ENCODE data around the gene RIN3.
A peak's percentile ranks its signal among the peaks of the same experiment; 100 is the strongest.

The RIN3 gene

DNA sequence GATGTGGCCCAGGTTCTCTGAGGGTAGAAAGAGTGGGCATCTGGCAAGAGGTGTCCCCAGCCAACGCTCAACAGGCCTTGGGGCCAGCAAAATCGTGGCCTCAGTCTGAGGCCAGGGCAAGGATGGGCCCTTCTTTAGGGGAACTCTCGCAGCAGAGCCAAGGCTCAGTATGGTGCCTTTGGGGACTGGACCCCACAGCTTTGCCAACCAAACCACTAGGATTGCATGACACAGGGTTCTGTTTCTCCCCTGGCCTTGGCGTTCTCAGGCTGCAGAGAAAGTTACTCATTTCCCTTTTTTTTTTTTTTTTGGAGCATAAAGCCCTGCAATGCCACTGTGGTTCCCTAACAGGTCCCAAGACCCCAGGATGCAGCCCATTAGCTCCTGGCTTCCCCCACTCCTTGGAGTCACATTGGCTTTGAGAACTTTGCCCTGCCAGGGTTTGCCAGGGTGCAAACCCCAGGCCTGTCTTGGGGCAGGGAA, 134.3 kb downstream of the RIN3 start:
- TF ChIP-seq, protein P1, sequence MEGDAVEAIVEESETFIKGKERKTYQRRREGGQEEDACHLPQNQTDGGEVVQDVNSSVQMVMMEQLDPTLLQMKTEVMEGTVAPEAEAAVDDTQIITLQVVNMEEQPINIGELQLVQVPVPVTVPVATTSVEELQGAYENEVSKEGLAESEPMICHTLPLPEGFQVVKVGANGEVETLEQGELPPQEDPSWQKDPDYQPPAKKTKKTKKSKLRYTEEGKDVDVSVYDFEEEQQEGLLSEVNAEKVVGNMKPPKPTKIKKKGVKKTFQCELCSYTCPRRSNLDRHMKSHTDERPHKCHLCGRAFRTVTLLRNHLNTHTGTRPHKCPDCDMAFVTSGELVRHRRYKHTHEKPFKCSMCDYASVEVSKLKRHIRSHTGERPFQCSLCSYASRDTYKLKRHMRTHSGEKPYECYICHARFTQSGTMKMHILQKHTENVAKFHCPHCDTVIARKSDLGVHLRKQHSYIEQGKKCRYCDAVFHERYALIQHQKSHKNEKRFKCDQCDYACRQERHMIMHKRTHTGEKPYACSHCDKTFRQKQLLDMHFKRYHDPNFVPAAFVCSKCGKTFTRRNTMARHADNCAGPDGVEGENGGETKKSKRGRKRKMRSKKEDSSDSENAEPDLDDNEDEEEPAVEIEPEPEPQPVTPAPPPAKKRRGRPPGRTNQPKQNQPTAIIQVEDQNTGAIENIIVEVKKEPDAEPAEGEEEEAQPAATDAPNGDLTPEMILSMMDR (IDR thresholded peaks at IDR 0.05; ENCODE audit: extremely low read depth, missing control alignments), result no peak
- no peak for DNase-seq (ENCODE audit: low spot score)

DNA sequence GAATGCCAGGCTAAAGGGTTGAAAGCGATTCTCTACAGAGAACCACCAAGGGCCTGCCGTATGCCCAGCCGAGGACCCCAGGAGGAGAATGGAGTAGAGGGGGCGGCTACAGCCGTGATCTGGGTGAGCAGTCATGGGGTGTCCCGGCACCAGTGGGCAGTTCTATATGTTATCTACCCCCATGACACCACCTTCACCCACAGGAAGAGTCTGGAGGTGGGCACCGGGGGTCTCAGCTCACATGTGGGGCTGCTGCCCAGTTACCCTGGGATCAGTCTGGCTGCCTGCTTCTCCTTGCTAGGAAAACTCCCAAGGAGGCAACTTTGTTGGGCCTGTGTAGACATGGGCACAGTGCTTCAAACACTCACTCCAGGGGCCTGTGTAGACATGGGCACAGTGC, 135.5 kb downstream of the RIN3 start:
- TF ChIP-seq, protein P1 (IDR thresholded peaks at IDR 0.05; ENCODE audit: extremely low read depth, missing control alignments), result no peak
- no peak for DNase-seq (ENCODE audit: low spot score)

DNA sequence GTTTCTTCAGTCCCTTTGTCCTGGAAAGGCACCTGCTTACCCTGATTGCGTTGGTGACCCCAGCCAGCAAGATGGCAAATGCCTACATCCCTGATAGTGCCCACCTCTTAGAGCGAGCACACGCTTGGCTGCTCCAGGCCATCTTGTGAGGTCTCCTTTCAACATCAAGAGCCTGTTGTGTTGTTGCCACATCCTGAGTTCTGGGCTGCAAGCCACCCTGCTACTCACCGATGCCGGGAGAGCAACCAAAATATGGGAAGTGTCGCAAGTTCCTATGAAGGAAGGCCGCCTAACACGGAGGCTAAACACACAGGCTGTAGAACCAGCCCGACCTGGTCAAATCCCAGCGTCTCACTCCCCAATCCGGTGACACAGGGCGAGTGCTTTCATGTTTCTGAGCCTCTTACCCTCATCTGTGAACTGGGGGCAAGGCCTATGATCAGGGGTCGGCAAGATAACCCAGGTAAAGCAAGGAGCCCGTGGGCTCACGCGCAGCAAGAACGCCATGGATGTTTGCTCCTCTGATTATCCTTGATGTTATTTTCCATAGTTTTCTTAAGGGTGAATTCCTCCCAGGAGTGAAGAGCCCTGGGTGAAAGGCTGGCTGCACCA, 136.5 kb downstream of the RIN3 start:
- TF ChIP-seq, protein P1 (IDR thresholded peaks at IDR 0.05; ENCODE audit: extremely low read depth, missing control alignments), result no peak
- DNase-seq (ENCODE audit: low spot score), result no peak

DNA sequence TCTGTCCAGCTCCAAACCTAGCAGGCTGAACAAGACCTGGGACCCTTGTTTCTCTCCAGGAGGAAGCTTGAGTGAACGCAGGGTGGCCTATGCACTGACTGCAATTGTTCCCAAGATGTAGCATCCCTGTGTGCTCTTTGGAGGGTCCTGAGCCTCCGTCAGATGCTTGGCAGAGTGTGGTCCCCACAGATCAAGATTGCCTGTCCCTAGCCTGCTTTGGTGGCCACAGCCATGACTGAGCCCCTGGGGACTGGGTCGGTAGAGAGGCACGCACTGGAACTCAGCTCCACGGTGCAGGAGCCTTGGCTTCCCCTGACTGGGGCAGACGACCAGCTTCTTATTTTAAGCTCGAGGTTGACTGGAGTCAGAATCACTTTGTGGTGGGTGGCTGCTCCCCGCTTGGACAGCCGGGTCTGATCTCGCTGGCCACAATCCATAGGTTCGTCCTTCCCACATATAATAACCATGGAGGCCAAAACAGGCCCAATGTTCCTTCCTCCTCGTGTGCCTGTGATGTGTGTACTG, 137.1 kb downstream of the RIN3 start:
- DNase-seq (ENCODE audit: low spot score), result no peak

DNA sequence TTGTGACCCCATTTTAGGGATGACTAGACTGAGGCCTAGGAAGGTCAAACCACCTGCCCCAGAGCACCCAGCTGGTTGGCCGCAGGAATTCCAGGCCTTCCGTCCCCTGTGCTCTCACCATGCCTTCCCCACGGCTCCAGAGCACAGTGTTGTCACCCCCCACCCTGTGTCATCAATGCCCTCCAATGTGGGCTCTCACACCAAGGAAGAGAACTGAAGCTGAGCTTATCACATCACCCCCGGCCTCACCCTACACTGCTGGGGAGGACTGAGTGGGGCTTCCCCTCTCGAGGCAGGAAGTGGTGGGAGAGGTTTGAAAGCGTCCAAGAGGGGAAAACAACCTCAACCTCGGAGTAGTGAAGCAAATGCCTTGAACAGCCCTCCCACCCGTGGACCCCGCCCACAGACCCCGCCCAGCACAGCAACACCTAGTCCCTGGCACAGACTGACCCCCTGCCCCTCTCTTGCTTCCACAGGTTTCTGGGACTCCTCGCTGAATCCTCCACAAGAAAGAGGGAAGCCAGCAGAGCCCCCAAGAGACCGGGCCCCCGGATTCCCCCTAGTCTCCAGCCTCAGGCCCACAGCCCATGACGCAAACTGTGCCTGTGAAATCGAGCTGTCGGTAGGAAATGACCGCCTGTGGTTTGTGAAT, 137.7 kb downstream of the RIN3 start:
- TF ChIP-seq, protein P1 (IDR thresholded peaks at IDR 0.05; ENCODE audit: extremely low read depth, missing control alignments), result no peak
- DNase-seq (ENCODE audit: low spot score), result peak; percentile 86

More for the DNA sequence above, 137.1 kb downstream of the RIN3 start:
- TF ChIP-seq, protein P1 (IDR thresholded peaks at IDR 0.05; ENCODE audit: extremely low read depth, missing control alignments), result no peak

DNA sequence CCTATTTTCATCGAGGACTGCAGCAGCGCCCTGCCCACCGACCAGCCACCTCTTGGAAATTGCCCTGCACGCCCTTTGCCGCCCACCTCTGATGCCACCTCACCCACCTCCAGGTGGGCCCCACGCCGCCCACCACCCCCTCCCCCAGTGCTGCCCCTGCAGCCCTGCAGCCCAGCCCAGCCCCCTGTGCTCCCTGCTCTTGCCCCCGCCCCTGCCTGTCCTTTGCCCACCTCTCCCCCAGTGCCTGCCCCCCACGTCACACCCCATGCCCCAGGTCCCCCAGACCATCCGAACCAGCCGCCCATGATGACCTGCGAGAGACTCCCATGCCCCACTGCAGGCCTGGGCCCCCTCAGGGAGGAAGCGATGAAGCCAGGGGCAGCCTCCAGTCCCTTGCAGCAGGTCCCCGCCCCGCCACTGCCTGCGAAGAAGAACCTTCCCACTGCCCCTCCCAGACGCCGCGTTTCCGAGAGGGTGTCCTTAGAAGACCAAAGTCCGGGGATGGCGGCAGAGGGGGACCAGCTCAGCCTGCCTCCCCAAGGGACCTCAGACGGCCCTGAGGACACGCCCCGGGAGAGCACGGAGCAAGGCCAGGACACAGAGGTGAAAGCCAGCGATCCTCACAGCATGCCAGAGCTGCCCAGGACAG, 138.3 kb downstream of the RIN3 start:
- DNase-seq (ENCODE audit: low spot score), result peak; percentile 50
- TF ChIP-seq, protein P1 (IDR thresholded peaks at IDR 0.05; ENCODE audit: extremely low read depth, missing control alignments), result no peak
